ENCODE results near the gene RGMA. TPM values are rescaled to one million over a fixed set of nuclear protein-coding genes. Genes with fewer than 3 reads are reported as not detected.

RGMA gene
- polyA plus RNA-seq, 4 donors = 1.1 to 15.2 (median 2.1) TPM; not detected in 1

DNA sequence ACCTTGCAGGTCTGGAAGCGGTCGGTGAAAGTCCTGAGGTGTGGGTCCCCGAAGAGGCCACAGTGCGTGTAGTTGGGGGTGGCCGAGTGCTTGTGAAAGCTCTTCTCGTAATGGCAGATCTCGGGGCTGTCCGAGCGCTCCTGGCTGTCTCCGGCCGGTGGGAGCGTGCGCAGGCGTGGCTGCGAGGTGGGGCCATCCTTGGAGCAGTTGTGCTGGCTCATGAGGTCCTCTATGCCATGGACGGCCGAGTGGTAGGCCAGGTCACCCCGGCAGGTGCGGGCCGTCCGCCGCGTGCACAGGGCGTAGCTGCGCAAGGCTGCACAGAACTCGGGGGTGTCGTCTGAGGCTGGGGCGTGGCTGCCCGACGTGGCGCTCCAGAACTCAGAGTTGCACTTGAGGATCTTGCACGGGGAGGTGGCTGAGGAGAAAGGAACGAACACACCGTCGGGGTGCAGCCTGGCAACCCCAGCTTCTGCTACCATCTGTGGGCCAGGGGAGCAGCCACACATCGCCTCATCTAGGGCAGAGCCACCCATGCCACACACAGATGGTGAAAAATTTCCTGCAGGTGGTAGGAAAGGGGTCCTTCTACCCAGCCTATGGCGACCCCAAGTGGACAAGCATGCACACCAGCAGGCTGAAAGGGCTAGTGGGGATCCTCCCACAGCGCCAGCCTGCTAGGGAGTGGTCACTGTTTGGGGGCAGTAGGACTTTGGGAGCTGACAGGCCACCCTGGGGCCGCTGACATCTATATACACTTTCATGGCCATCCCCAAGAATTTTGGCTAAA lies 36.7 kb downstream of the RGMA start:
- no peaks in the 10 kb centered on the region for H3K27me3 ChIP-seq (ENCODE audit: control insufficient read depth in 3 of 3, insufficient read depth in 3 of 3, low read length in 3 of 3)
- no peak overlapping the region for H3K4me3 ChIP-seq (ENCODE audit: low read depth in 1 of 3, low read length in 3 of 3)
- H3K9me3 ChIP-seq (ENCODE audit: control insufficient read depth in 2 of 2, insufficient read depth in 1 of 2, low read depth in 1 of 2, low read length in 1 of 2) = no peaks in the 10 kb centered on the region
- H3K27ac ChIP-seq (ENCODE audit: low read depth in 1 of 3, low read length in 2 of 3) = no peak overlapping the region
- peaks cover 0 to 25% (median 0%) of the 10 kb centered on the region in 3 donors for H3K36me3 ChIP-seq (ENCODE audit: control insufficient read depth in 3 of 3, insufficient read depth in 2 of 3, low read depth in 1 of 3, low read length in 3 of 3)
- FAIRE-seq = no peak
- WGBS, 3 donors = 82 to 89% (median 83%) methylated on average over 37 to 39 of the region's 39 CpGs
- DNase-seq = no peak
- H3K4me1 ChIP-seq (ENCODE audit: control insufficient read depth in 3 of 3, insufficient read depth in 2 of 3, low read depth in 1 of 3, low read length in 2 of 3) = no peaks in the 10 kb centered on the region

DNA sequence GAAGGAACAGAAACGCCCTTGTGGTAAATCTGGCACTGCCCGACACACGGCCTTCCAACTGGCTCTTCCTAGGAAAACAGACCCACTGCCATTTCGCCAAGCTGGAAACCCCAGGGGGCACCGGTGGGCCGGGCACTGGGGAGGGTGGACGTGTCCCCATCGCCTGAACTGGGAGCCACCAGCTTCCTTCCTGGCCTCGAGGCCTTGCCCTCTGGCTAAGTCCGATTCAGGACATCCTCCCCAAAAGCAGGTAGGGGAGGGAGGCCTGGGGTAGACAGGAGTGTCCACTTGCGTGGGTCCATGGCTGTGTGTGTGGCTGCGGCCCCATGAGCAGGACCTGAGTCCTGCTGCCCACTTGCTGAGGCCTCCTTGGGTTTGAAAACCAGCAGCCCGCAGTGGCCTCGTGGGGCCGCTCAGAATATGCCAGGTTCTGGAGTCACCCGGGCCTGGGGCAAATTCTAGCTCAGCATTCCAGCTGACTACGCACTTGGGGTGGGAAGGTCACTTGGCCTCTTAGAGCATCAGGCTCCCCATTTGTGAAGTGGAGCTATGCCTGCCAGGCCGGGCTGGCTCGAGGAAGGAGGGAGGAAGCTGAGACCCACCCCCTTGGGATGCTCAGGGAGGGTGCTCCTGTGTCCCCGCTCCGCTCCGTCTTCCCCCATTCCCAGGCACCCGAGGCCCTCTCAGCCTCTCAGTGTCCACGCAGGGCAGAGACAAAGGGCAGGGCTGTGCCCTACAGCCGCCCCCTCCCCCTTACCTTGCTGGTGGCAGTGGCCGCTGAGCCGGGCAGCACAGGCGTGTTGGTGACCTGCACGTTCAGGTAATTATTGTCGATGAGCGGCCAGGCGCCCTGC lies 37.5 kb downstream of the RGMA start:
- no peaks in the 10 kb centered on the region for H3K4me1 ChIP-seq (ENCODE audit: control insufficient read depth in 3 of 3, insufficient read depth in 2 of 3, low read depth in 1 of 3, low read length in 2 of 3)
- H3K27ac ChIP-seq (ENCODE audit: low read depth in 1 of 3, low read length in 2 of 3) = no peak overlapping the region
- DNase-seq (no peak), FAIRE-seq (no peak)
- 86 to 89% (median 86%) methylated on average over 32 of the region's 32 CpGs for WGBS, 3 donors
- no peaks in the 10 kb centered on the region for H3K9me3 ChIP-seq (ENCODE audit: control insufficient read depth in 2 of 2, insufficient read depth in 1 of 2, low read depth in 1 of 2, low read length in 1 of 2)
- H3K4me3 ChIP-seq (ENCODE audit: low read depth in 1 of 3, low read length in 3 of 3) = no peak overlapping the region
- peaks cover 0 to 27% (median 0%) of the 10 kb centered on the region in 3 donors for H3K36me3 ChIP-seq (ENCODE audit: control insufficient read depth in 3 of 3, insufficient read depth in 2 of 3, low read depth in 1 of 3, low read length in 3 of 3)
- no peaks in the 10 kb centered on the region for H3K27me3 ChIP-seq (ENCODE audit: control insufficient read depth in 3 of 3, insufficient read depth in 3 of 3, low read length in 3 of 3)

DNA sequence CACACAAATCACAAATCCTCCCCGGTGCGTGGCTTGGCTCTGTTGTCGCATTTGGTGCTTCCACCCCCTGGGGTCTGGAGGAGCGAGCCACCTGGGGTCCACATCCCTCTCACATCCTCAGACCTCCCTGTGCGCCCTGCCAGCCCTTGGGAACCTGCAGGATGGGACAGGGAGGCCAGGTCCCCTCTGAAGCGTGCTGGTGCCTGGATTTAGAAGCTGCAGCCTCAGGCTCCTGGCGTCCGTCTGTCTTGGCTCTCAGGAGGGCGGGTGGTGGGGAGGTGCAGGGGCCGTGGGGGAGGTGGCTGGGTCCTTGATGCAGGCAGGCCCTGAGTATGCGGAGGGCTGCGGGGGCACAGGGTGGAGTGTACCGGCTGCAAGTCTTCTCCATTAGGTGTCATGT lies 38.4 kb downstream of the RGMA start:
- peaks cover 0 to 27% (median 0%) of the 10 kb centered on the region in 3 donors for H3K36me3 ChIP-seq (ENCODE audit: control insufficient read depth in 3 of 3, insufficient read depth in 2 of 3, low read depth in 1 of 3, low read length in 3 of 3)
- DNase-seq = no peak
- WGBS, 3 donors = 89 to 91% (median 90%) methylated on average over 13 of the region's 13 CpGs

GRCh38 chr15:93049914-93050578 lies 39.0 kb downstream of the RGMA start:
- H3K4me1 ChIP-seq (ENCODE audit: control insufficient read depth in 3 of 3, insufficient read depth in 2 of 3, low read depth in 1 of 3, low read length in 2 of 3) = no peaks in the 10 kb centered on the region
- peaks cover 0 to 29% (median 0%) of the 10 kb centered on the region in 3 donors for H3K36me3 ChIP-seq (ENCODE audit: control insufficient read depth in 3 of 3, insufficient read depth in 2 of 3, low read depth in 1 of 3, low read length in 3 of 3)
- no peak overlapping the region for H3K27ac ChIP-seq (ENCODE audit: low read depth in 1 of 3, low read length in 2 of 3)
- H3K27me3 ChIP-seq (ENCODE audit: control insufficient read depth in 3 of 3, insufficient read depth in 3 of 3, low read length in 3 of 3) = no peaks in the 10 kb centered on the region
- no peak overlapping the region for H3K4me3 ChIP-seq (ENCODE audit: low read depth in 1 of 3, low read length in 3 of 3)
- DNase-seq (no peak), FAIRE-seq (no peak)
- H3K9me3 ChIP-seq (ENCODE audit: control insufficient read depth in 2 of 2, insufficient read depth in 1 of 2, low read depth in 1 of 2, low read length in 1 of 2) = peaks cover 0 to 3% of the 10 kb centered on the region in 2 donors
- 56 to 69% (median 56%) methylated on average over 15 of the region's 15 CpGs for WGBS, 3 donors

More for the DNA sequence above, 38.4 kb downstream of the RGMA start:
- Histone ChIP-seq H3K9me3 (ENCODE audit: control insufficient read depth in 2 of 2, insufficient read depth in 1 of 2, low read depth in 1 of 2, low read length in 1 of 2) (peaks cover 0 to 3% of the 10 kb centered on the region in 2 donors), H3K27ac (ENCODE audit: low read depth in 1 of 3, low read length in 2 of 3) (no peak overlapping the region), H3K27me3 (ENCODE audit: control insufficient read depth in 3 of 3, insufficient read depth in 3 of 3, low read length in 3 of 3) (no peaks in the 10 kb centered on the region), H3K4me1 (ENCODE audit: control insufficient read depth in 3 of 3, insufficient read depth in 2 of 3, low read depth in 1 of 3, low read length in 2 of 3) (no peaks in the 10 kb centered on the region), H3K4me3 (ENCODE audit: low read depth in 1 of 3, low read length in 3 of 3) (no peak overlapping the region)
- FAIRE-seq = no peak

- H3K36me3 ChIP-seq (ENCODE audit: control insufficient read depth in 3 of 3, insufficient read depth in 2 of 3, low read depth in 1 of 3, low read length in 3 of 3) = peaks cover 0 to 31% (median 0%) of the 10 kb centered on the region in 3 donors
- WGBS, 3 donors = 72 to 81% (median 77%) methylated on average over 8 of the region's 8 CpGs
- H3K27me3 ChIP-seq (ENCODE audit: control insufficient read depth in 3 of 3, insufficient read depth in 3 of 3, low read length in 3 of 3) = no peaks in the 10 kb centered on the region
- FAIRE-seq (no peak), DNase-seq (no peak)
- H3K27ac ChIP-seq (ENCODE audit: low read depth in 1 of 3, low read length in 2 of 3) = no peak overlapping the region
- H3K4me3 ChIP-seq (ENCODE audit: low read depth in 1 of 3, low read length in 3 of 3) = no peak overlapping the region
- peaks cover 0 to 3% of the 10 kb centered on the region in 2 donors for H3K9me3 ChIP-seq (ENCODE audit: control insufficient read depth in 2 of 2, insufficient read depth in 1 of 2, low read depth in 1 of 2, low read length in 1 of 2)
- H3K4me1 ChIP-seq (ENCODE audit: control insufficient read depth in 3 of 3, insufficient read depth in 2 of 3, low read depth in 1 of 3, low read length in 2 of 3) = no peaks in the 10 kb centered on the region
These were observed 39.8 kb downstream of the RGMA start for GRCh38 chr15:93049233-93049632.

- no peak overlapping the region for H3K27ac ChIP-seq (ENCODE audit: low read depth in 1 of 3, low read length in 2 of 3)
- WGBS, 3 donors = 69 to 76% (median 73%) methylated on average over 13 to 16 of the region's 16 CpGs
- H3K4me1 ChIP-seq (ENCODE audit: control insufficient read depth in 3 of 3, insufficient read depth in 2 of 3, low read depth in 1 of 3, low read length in 2 of 3) = no peaks in the 10 kb centered on the region
- no peak overlapping the region for H3K4me3 ChIP-seq (ENCODE audit: low read depth in 1 of 3, low read length in 3 of 3)
- FAIRE-seq (no peak), DNase-seq (no peak)
- H3K36me3 ChIP-seq (ENCODE audit: control insufficient read depth in 3 of 3, insufficient read depth in 2 of 3, low read depth in 1 of 3, low read length in 3 of 3) = peaks cover 0 to 34% (median 0%) of the 10 kb centered on the region in 3 donors
- H3K9me3 ChIP-seq (ENCODE audit: control insufficient read depth in 2 of 2, insufficient read depth in 1 of 2, low read depth in 1 of 2, low read length in 1 of 2) = peaks cover 0 to 3% of the 10 kb centered on the region in 2 donors
- H3K27me3 ChIP-seq (ENCODE audit: control insufficient read depth in 3 of 3, insufficient read depth in 3 of 3, low read length in 3 of 3) = no peaks in the 10 kb centered on the region
These were observed 40.3 kb downstream of the RGMA start for GRCh38 chr15:93048759-93049161.

DNA sequence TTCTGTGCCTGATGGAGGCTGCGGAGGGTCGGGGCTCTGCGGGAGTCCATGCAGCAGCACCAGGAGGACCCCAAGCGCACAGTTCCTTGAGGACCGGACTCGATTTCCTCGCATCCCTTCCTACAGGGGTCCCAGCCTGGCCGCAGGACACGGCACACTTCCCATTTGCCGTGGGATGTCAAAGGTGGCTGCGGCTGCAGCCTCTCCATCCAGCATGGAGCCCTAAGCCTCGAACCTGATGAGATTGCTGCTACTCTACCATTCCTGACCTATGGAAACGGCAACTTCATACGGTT lies 40.6 kb downstream of the RGMA start:
- no peaks in the 10 kb centered on the region for H3K4me1 ChIP-seq (ENCODE audit: control insufficient read depth in 3 of 3, insufficient read depth in 2 of 3, low read depth in 1 of 3, low read length in 2 of 3)
- H3K27me3 ChIP-seq (ENCODE audit: control insufficient read depth in 3 of 3, insufficient read depth in 3 of 3, low read length in 3 of 3) = no peaks in the 10 kb centered on the region
- no peak for DNase-seq
- 89 to 91% (median 91%) methylated on average over 14 of the region's 14 CpGs for WGBS, 3 donors
- H3K36me3 ChIP-seq (ENCODE audit: control insufficient read depth in 3 of 3, insufficient read depth in 2 of 3, low read depth in 1 of 3, low read length in 3 of 3) = peaks cover 0 to 34% (median 0%) of the 10 kb centered on the region in 3 donors
- no peak for FAIRE-seq
- peaks cover 0 to 3% of the 10 kb centered on the region in 2 donors for H3K9me3 ChIP-seq (ENCODE audit: control insufficient read depth in 2 of 2, insufficient read depth in 1 of 2, low read depth in 1 of 2, low read length in 1 of 2)
- no peak overlapping the region for H3K27ac ChIP-seq (ENCODE audit: low read depth in 1 of 3, low read length in 2 of 3)
- H3K4me3 ChIP-seq (ENCODE audit: low read depth in 1 of 3, low read length in 3 of 3) = no peak overlapping the region
